ENCODE results near the gene SAP30BP. TPM values are rescaled to one million over a fixed set of nuclear protein-coding genes. Genes with fewer than 3 reads are reported as not detected.

Gene SAP30BP
- total and polyA plus RNA-seq, 2 donors from 2014 or later = 62.9 to 95.1 TPM

DNA sequence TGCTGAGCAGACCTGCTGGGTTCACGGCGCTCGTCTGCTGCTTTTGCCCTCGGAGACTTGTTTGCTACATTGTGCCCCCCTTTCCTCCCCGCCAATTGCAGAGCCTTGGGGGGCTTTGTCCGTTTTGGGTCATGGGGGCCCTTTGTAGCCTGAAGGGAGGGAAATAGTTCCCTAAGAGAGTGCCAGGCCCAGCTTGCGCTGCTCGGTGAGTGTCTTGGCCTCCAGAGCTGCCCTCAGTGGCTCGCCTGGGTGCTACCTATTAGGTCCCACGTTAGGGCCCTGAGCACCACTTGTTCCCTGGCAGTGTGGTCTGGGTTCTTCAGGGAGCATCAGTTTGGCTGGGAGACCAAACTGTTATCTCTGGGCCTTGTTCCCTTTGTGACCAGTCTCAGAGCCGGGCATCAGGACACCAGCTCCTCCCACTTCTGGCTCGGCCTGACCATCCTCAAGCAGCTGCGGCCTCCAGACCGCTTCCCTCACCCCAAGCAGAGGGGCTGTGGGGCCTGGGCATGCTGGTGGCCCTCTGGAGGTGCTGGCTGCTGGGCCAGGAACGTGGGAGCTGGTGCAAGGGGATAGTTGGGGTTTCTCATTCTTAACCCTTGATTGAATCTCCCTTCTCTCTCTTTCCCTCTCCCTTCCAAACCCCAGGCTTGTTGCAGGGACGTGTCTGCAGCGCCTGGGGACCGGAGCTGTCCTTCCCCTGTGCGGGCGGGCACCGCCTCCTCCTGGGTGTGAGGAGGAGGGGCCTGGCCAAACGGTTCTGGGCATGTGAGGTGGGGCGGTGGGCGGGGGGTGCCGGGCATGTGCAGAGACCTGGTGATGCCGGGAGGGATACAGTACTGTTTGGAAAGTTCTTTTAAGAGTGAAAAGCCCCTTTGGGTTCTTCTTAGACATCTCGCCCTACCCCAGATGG, 38.1 kb downstream of the SAP30BP start:
- H3K27ac ChIP-seq (ENCODE audit: low read depth in 2 of 2, low read length in 2 of 2) = no peak overlapping the region

DNA sequence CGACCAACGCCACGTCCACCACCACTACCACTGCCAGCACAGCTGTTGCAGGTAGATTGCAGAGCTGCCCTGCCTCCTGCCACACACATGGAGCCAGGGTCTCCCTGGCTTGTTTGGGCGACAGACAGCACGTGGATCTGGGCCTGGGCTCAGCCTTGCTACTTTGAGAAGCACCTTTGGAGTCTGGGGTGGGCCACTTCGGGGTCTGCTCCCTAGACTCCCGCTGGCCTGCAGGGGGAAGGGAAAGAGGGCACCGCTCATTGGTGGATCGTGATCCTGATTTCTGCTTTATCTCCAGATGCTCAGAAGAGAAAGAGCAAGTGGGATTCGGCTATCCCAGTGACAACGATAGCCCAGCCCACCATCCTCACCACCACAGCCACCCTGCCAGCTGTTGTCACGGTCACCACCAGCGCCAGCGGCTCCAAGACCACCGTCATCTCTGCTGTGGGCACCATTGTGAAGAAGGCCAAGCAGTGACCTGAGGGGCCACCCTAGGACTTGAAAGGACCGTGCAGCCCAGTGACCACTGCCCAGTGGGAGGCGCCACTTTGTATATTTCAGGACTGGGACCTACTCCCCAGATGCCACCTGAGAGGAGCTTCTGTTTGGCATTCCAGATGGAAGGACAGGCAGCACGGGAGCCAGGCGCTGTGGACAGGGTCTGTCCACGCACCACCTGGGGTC, 39.0 kb downstream of the SAP30BP start:
- no peak overlapping the region for H3K27ac ChIP-seq (ENCODE audit: low read depth in 2 of 2, low read length in 2 of 2)
- no peak for FAIRE-seq
- DNase-seq = peak in 1 of 5 donors; percentile 58
- H3K36me3 ChIP-seq (ENCODE audit: control insufficient read depth in 2 of 3, insufficient read depth in 3 of 3, low read length in 3 of 3) = peaks cover 0 to 50% (median 28%) of the 10 kb centered on the region in 3 donors
- intact Hi-C loops (cut with DNase I) = no loop called here
- no peaks in the 10 kb centered on the region for H3K27me3 ChIP-seq (ENCODE audit: control insufficient read depth, insufficient read depth, low read length)
- no peak overlapping the region for H3K9ac ChIP-seq (ENCODE audit: low read length in 3 of 3)
- TF ChIP-seq, protein P1, sequence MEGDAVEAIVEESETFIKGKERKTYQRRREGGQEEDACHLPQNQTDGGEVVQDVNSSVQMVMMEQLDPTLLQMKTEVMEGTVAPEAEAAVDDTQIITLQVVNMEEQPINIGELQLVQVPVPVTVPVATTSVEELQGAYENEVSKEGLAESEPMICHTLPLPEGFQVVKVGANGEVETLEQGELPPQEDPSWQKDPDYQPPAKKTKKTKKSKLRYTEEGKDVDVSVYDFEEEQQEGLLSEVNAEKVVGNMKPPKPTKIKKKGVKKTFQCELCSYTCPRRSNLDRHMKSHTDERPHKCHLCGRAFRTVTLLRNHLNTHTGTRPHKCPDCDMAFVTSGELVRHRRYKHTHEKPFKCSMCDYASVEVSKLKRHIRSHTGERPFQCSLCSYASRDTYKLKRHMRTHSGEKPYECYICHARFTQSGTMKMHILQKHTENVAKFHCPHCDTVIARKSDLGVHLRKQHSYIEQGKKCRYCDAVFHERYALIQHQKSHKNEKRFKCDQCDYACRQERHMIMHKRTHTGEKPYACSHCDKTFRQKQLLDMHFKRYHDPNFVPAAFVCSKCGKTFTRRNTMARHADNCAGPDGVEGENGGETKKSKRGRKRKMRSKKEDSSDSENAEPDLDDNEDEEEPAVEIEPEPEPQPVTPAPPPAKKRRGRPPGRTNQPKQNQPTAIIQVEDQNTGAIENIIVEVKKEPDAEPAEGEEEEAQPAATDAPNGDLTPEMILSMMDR (IDR thresholded peaks at IDR 0.05; ENCODE audit: borderline replicate concordance, extremely low read depth, insufficient read depth) = no peak
- H3K4me1 ChIP-seq (ENCODE audit: control insufficient read depth in 2 of 3, insufficient read depth in 2 of 3, low read depth in 1 of 3, low read length in 3 of 3) = no peaks in the 10 kb centered on the region
- H3K9me3 ChIP-seq (ENCODE audit: control insufficient read depth in 2 of 3, insufficient read depth in 1 of 3, low read length in 3 of 3) = no peaks in the 10 kb centered on the region
- H3K4me3 ChIP-seq (ENCODE audit: low read length in 3 of 3) = no peak overlapping the region

More for the DNA sequence above, 38.1 kb downstream of the SAP30BP start:
- FAIRE-seq (no peak), DNase-seq (peak in 1 of 5 donors; percentile 78)
- Histone ChIP-seq H3K9me3 (ENCODE audit: control insufficient read depth in 2 of 3, insufficient read depth in 1 of 3, low read length in 3 of 3) (no peaks in the 10 kb centered on the region), H3K36me3 (ENCODE audit: control insufficient read depth in 2 of 3, insufficient read depth in 3 of 3, low read length in 3 of 3) (peaks cover 0 to 56% (median 36%) of the 10 kb centered on the region in 3 donors), H3K4me1 (ENCODE audit: control insufficient read depth in 2 of 3, insufficient read depth in 2 of 3, low read depth in 1 of 3, low read length in 3 of 3) (peaks cover 0 to 3% (median 0%) of the 10 kb centered on the region in 3 donors), H3K9ac (ENCODE audit: low read length in 3 of 3) (no peak overlapping the region), H3K4me3 (ENCODE audit: low read length in 3 of 3) (no peak overlapping the region), H3K27me3 (ENCODE audit: control insufficient read depth, insufficient read depth, low read length) (no peaks in the 10 kb centered on the region)
- TF ChIP-seq, protein P1 (IDR thresholded peaks at IDR 0.05; ENCODE audit: borderline replicate concordance, extremely low read depth, insufficient read depth) = no peak
- intact Hi-C loops (cut with DNase I) = no loop called here

DNA sequence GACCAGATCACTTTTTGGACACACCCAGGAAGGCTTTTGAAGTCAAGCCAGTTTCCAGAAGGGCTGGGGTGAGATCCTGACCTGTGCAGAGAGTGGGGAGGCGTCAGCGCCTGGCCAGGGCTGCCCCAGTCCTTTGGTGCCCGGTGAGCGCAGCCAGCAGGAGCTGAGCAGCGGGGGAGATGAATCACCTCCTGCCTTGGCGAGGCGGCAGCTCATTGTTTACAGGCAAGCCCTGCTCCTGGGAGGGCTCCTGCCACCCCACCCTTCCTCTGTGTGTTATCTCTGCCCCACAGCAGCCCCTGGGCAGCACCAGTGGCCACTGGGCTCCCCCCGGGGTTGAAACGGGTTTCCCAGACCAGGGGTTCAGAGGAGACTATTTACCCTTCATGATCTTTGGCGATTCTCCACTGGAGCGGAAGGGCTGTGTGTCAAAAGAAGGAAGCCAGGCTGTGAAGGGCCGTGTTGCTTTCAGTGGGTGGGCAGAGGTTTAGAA, 40.0 kb downstream of the SAP30BP start:
- TF ChIP-seq, protein P1 (IDR thresholded peaks at IDR 0.05; ENCODE audit: borderline replicate concordance, extremely low read depth, insufficient read depth) = no peak
- Histone ChIP-seq H3K4me1 (ENCODE audit: control insufficient read depth in 2 of 3, insufficient read depth in 2 of 3, low read depth in 1 of 3, low read length in 3 of 3) (no peaks in the 10 kb centered on the region), H3K27ac (ENCODE audit: low read depth in 2 of 2, low read length in 2 of 2) (peak overlapping the region in 1 of 2 donors; percentile 34), H3K9ac (ENCODE audit: low read length in 3 of 3) (no peak overlapping the region), H3K36me3 (ENCODE audit: control insufficient read depth in 2 of 3, insufficient read depth in 3 of 3, low read length in 3 of 3) (peaks cover 0 to 43% (median 28%) of the 10 kb centered on the region in 3 donors), H3K9me3 (ENCODE audit: control insufficient read depth in 2 of 3, insufficient read depth in 1 of 3, low read length in 3 of 3) (no peaks in the 10 kb centered on the region), H3K4me3 (ENCODE audit: low read length in 3 of 3) (no peak overlapping the region), H3K27me3 (ENCODE audit: control insufficient read depth, insufficient read depth, low read length) (no peaks in the 10 kb centered on the region)
- DNase-seq (peak in 1 of 5 donors; percentile 86), FAIRE-seq (no peak)
- intact Hi-C loops (cut with DNase I) = no loop called here

All from kidney (tissue), 14 donors.